Transverse colon (tissue), 4 donors: ENCODE results near the gene TGIF1.

Experiments
- EP300 ChIP-seq: sonication (generic); formaldehyde crosslinking; IDR thresholded peaks from one replicate; pipeline ENCODE4 v1.6.1; 2017; ENCODE audit warnings: antibody characterized with exemption, low read depth
- POLR2A ChIP-seq: fragments of 450-650 bp; IDR thresholded peaks from one replicate; pipeline ENCODE4 v1.6.1; 2016; ENCODE audit warnings: antibody characterized with exemption, mild to moderate bottlenecking, moderate library complexity
- POLR2AphosphoS5 ChIP-seq, 3 donors: sonication (generic); formaldehyde crosslinking; IDR thresholded peaks; one replicate each; pipeline ENCODE4 v1.6.1; 2016; ENCODE audit warnings: antibody characterized with exemption in 3 of 3
- TF ChIP-seq, protein P1 (sequence below), 5 experiments: fragments of 200-600 bp in 3 of 5; fragments of 450-650 bp in 2 of 5; sonication (generic) in 3 of 5; IDR thresholded peaks; 1 replicate in 2 of 5; 2 replicates in 3 of 5; pipeline ENCODE4 v1.5.1; 2016 to 2017; ENCODE audit warnings: antibody characterized with exemption in 5 of 5, inconsistent platforms in 3 of 5, mild to moderate bottlenecking in 2 of 5, moderate library complexity in 1 of 5

DNA sequence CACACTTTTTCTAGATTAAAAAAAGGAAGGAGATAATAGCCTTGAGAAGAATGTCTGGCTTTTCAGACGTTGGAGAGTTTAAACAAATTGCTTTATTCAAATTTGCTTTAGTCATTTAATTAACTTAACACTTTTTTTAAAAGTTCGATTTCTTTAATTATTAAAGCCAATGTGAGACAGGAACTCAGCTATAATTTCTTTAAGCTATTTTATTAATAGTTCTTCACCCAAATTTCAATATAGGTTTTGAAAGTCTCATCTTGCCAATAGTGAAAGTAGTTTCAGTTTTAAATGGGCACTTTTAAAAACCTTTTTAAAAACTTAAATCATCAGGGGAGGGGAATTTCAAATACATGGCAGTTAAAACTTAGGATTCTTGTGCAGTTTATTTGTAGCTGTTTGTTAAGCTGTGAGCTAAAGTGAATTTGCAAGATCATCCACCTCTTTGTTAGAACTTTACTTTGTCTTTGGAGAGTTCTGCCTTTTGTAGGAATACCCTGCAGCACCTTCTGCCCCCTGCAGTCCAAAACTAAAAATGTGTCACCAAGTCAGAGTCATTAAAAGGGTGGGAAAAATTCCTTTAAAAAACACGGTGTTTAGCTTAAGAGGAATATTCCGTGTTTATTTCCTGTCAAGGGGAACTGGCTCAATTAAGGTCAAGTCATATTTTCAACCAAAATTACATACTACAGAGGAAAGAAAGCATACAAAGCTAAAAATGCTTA, 4.6 kb downstream of the TGIF1 start:
- TF ChIP-seq, protein P1, sequence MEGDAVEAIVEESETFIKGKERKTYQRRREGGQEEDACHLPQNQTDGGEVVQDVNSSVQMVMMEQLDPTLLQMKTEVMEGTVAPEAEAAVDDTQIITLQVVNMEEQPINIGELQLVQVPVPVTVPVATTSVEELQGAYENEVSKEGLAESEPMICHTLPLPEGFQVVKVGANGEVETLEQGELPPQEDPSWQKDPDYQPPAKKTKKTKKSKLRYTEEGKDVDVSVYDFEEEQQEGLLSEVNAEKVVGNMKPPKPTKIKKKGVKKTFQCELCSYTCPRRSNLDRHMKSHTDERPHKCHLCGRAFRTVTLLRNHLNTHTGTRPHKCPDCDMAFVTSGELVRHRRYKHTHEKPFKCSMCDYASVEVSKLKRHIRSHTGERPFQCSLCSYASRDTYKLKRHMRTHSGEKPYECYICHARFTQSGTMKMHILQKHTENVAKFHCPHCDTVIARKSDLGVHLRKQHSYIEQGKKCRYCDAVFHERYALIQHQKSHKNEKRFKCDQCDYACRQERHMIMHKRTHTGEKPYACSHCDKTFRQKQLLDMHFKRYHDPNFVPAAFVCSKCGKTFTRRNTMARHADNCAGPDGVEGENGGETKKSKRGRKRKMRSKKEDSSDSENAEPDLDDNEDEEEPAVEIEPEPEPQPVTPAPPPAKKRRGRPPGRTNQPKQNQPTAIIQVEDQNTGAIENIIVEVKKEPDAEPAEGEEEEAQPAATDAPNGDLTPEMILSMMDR (IDR thresholded peaks at IDR 0.05): peak; percentile 54 to 83 (median 66)
- TF ChIP-seq POLR2AphosphoS5 (IDR thresholded peaks at IDR 0.05) (peak; percentile 35 to 74 (median 70)), EP300 (no peak), POLR2A (no peak)
